KOPT-K1 (cell line): Measurements from ENCODE around the gene PANK3.
A peak's percentile ranks its signal among the peaks of the same experiment; 100 is the strongest.

Experiments
- H3K27ac ChIP-seq: fragments of 200-600 bp; sonication (generic); 2 replicates; pipeline ENCODE4 v1.5.1; 2016; ENCODE audit warnings: antibody characterized with exemption, mild to moderate bottlenecking, low read depth, low read length; ENCODE audit not compliant: poor library complexity, severe bottlenecking
- H3K36me3 ChIP-seq: fragments of 200-600 bp; sonication (generic); 2 replicates; pipeline ENCODE4 v1.5.1; 2017; ENCODE audit warnings: antibody characterized with exemption, mild to moderate bottlenecking, low read length, moderate library complexity; ENCODE audit not compliant: insufficient read depth
- H3K9me3 ChIP-seq: fragments of 200-600 bp; sonication (generic); 2 replicates; pipeline ENCODE4 v1.5.1; 2017; ENCODE audit warnings: antibody characterized with exemption, low read length, mild to moderate bottlenecking; ENCODE audit not compliant: insufficient read depth, poor library complexity, severe bottlenecking

The PANK3 gene

DNA sequence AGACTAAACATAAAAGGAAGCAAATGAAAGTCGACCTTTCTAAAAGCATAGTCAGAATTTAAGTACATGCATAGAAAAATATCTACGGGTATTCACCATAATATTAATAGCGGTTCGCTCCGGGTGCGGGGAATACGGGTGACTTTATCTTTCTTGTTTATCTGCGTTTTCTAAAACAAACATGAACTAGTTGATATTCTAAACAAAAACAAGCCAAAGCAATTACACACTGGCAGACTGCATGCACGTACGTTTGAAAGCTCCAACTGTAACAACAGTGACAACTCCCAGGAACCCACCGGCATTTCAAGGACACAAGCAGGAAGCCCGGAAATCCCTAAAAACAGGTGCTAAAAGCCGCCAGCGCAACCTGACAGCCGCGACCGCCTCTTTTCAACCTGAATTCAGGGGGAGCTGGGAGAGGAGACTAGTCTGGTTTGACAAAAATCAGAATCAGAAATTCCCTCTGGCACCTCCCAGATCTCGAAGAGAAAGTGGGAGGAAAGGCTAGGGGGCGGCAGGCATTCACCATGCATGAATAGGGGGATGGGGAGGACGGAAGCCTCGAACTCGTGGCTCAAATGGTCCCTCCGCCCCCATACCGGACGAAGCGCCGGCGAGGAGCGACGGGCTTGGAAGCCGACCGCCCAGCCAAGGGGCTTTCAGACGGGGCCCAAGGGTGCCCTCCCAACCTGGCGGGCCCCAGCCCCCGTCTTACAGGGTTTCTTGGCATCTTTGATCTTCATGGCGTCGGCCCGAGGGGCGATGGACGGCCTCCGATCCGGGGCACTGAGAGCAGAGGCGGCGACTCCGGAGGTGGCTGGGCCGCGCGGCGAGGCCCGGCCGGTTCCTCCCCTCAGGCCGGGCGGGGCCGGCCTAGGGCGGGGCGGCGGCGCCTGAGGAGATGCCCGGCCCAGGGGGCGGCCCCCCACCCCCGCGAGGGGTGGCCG is at the start of gene PANK3:
Gene PANK3 (minus strand): TSS at position 831 of the 950 bp plus-strand sequence. CDS start 85 bp downstream, at position 746.
- Histone ChIP-seq H3K9me3 (peaks cover 21% of the 10 kb centered on the region), H3K27ac (peak within 1 kb of the TSS; percentile 81), H3K36me3 (peaks cover 31% of the 10 kb centered on the region)

DNA sequence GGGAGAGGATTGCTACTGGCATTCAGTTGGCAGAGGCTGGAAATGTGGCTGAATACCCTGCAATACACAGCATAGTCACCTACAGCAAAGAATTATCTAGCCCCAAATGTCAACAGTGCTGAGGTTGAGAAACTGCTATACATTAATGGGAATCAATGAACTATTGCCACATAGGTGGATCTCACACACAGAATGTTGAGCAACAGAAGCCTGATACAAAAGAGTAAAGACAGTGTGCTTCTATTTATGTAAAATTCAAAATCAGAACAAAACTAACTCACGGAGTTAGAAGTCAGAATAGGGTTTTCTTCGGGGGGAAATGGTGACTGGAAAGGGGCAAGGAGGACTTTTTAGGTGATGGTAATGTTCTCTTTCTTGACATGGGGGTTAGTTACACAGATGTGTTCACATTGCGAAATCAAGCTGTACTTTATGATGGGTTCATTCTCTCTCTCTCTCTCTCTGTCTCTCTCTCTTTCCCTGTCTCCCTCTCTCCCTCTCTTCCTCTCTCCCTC is 45.7 kb upstream of the PANK3 start:
- no peaks in the 10 kb centered on the region for H3K9me3 ChIP-seq
- no peak overlapping the region for H3K27ac ChIP-seq
- H3K36me3 ChIP-seq, result no peaks in the 10 kb centered on the region

DNA sequence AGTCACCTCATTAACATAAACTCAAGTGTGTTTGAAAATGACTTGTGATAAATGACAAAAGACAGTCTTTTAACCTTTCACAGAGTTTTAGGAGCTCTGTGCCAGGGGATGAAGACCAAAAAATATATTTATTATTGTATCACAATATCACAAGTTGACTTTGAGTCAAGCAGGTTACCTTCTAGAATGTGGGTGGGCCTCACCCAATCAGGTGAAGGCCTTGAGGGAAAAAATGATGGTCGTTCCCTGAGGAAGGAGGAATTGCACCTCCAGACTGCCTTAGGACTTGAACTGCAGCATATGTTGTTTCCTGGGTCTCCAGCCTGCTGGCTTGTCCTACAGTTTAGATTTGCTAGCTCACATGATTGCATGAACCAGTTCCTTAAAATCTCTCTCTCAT is 41.6 kb upstream of the PANK3 start:
- Histone ChIP-seq H3K9me3 (peaks cover under 1% of the 10 kb centered on the region), H3K27ac (no peak overlapping the region), H3K36me3 (no peaks in the 10 kb centered on the region)

DNA sequence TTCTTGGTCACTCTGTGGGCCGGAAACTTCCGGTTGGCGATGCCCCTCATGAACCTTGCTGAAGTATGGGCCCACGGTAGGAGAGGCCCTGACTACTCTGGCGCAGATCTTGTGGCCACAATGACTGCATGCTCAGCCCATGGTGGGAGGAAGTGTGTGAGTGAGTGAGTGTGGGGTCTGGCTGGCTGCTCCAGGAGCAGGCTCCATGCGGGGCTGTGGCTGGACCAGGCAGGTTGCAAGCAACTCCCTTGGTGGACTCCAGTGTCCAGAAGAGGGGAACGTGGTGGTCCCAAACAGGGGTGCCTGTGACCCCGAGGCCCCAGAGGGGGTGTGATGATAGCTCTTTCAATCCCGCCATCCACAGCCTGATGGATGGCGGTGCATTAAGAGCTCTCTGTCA is 35.5 kb upstream of the PANK3 start:
- H3K27ac ChIP-seq, result no peak overlapping the region
- H3K36me3 ChIP-seq, result no peaks in the 10 kb centered on the region
- peaks cover 15% of the 10 kb centered on the region for H3K9me3 ChIP-seq

DNA sequence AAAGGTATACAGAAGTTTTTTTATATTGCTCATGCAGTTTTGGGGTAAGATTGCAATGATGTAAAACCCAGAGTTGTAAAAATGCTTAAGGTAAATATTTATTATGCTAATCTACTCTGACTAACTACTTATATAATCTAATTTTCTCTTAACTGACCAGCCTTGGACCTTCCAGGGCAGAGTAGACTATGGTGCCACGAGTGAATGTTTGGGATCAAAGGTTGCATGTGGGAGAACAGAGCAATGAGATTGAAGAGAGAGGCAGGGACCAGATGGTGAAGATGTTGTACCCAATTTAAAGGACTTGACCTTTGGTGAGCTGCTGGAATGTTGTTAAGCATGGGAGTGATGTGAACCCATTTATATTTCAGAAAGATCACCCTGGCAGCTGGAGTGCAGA is 34.8 kb upstream of the PANK3 start:
- no peak overlapping the region for H3K27ac ChIP-seq
- no peaks in the 10 kb centered on the region for H3K36me3 ChIP-seq
- peaks cover 15% of the 10 kb centered on the region for H3K9me3 ChIP-seq

DNA sequence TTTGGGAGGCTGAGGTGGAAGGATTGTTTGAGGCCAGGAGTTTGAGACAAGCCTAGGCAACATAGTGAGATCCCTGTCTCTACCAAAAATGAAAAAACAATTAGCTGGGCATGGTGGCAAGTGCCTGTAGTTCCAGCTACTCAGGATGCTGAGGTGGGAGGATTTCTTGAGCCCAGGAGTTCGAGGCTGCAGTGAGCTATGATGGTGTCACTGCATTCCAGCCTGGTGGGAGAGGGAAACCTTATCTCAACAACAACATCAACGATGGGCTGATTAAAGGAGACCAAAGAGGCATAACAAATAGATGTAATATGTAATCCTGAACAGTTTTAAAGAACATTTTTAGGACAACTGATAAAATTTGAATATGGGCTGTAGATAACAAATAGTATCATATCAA is 34.2 kb upstream of the PANK3 start:
- H3K36me3 ChIP-seq, result no peaks in the 10 kb centered on the region
- H3K27ac ChIP-seq, result no peak overlapping the region
- H3K9me3 ChIP-seq, result peaks cover 15% of the 10 kb centered on the region

DNA sequence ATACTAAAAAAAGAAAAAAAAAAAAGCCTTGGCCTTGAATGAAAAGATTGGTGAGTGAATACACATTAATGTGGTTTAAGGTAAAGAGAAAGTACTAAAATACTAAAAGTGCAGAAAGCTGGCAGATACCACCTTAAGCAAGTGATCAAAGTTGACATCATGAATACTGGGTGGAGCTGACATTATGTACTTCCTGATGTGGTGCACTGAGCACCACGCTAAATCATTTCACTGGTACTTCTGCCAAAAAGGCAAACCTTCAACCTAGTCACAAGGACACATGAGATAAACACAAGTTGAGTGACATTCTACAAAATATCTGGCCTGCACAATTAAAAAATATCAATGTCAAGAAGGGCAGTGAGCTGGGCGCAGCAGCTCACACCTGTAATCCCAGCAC is 33.8 kb upstream of the PANK3 start:
- Histone ChIP-seq H3K27ac (no peak overlapping the region), H3K36me3 (no peaks in the 10 kb centered on the region), H3K9me3 (peaks cover 15% of the 10 kb centered on the region)

DNA sequence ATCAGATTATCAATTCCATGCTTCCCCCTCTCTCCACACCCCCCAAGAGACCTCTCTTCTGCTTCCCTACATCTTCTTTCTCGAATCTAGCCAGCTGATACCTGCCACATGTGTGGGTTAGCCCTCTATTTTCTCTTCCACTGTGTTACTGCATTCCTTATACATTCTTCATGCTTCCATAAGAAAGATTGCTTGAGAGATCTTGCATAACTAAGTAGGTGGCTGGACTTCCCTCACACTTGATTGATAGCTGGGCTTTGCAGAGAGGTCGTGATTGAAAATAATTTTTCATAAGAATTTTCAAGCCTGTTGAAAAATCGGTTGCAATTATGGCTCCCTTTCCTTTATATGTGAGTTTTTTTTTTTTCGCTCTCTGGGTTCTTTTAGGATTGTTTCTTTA is 33.0 kb upstream of the PANK3 start:
- H3K36me3 ChIP-seq, result no peaks in the 10 kb centered on the region
- peaks cover 15% of the 10 kb centered on the region for H3K9me3 ChIP-seq
- H3K27ac ChIP-seq, result no peak overlapping the region

DNA sequence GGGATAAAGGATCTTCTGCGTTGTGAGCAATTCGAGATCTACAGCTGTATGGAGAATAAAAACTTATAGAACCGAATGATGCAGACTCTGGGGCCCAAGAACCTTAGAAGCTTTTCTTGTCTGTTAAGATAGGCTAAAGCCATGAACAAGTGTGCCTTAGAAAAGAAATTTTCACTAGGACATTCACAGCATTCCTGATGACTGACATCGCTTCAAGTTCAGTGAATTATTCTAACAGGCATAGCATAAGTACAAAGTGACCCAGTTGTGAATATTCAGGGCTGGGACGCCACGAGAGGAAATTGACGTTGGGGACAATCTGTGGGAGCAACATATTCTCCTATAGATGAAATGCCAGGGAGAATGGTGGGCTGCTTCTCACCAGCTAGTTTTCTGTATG is 32.0 kb upstream of the PANK3 start:
- Histone ChIP-seq H3K27ac (no peak overlapping the region), H3K36me3 (no peaks in the 10 kb centered on the region), H3K9me3 (peaks cover 15% of the 10 kb centered on the region)

DNA sequence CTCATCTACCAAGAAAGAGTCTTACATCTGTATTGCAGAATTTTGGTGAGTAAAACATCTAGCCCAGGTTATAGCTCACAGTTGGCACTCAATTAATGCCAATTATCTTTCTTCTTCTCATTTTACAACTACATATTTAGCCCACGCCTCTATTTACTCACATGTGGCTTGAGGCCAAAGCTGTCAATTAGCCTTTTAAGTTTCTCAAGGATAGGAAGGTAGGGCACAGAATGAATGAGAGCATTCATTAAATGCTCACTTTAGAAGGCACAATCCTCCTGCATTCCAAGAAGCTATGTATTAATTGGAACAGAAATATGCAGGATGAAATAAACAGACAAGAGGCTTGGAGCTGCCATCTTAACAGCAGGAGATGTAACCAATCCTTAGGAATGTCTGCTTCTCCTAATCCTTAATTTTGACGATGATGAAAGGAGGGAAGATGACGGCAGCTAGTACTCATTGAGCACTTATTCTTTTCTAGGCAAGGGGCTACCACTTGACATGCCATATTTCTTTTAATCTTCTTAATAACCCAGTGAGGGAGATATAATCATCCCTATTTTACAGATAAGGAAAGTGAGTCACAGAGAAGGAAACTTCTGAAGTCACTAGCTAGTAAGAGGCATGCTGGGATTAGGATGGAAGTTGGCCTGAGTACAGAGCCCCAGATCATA is 30.8 kb upstream of the PANK3 start:
- H3K36me3 ChIP-seq, result no peaks in the 10 kb centered on the region
- H3K9me3 ChIP-seq, result peaks cover 6% of the 10 kb centered on the region
- no peak overlapping the region for H3K27ac ChIP-seq

DNA sequence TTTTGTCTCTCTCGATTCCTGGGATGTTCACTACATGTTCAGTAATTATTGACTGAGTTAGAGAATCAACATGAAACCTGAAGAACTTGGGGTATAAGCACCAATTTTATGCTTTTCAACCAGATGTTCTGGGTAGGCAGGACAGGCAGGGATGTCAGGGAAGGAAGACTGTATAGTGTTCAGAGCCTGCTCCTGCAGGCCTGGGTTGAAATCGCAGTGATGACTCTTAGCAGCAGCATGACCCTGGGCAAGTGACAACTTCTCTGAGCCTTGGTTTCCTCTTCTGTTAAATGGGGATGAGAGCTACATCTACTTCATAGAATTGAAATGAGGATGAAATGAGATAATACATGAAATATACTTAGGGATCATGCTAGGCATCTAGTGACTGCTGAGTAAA is 29.7 kb upstream of the PANK3 start:
- H3K27ac ChIP-seq, result no peak overlapping the region
- H3K9me3 ChIP-seq, result no peaks in the 10 kb centered on the region
- H3K36me3 ChIP-seq, result no peaks in the 10 kb centered on the region

DNA sequence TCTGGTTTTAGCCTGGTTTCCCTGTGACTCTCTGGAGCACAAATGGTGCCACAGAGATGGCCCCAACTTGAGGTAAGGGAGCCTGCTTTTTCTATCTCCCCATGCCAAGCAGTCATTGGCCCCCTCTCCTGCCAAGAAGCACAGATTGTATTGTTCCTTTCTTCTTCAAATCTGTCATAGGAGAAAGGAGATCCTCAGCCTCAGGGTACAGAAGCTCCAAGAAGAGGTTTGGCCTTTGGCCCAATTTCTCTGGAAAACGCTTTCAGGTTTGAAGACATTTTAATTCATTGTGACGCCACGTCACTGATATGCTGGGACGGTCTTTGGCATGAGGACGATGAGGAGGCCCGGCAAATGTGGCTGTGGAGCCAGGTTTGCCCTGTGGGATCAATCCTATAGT is 29.2 kb upstream of the PANK3 start:
- Histone ChIP-seq H3K9me3 (no peaks in the 10 kb centered on the region), H3K27ac (no peak overlapping the region), H3K36me3 (no peaks in the 10 kb centered on the region)

DNA sequence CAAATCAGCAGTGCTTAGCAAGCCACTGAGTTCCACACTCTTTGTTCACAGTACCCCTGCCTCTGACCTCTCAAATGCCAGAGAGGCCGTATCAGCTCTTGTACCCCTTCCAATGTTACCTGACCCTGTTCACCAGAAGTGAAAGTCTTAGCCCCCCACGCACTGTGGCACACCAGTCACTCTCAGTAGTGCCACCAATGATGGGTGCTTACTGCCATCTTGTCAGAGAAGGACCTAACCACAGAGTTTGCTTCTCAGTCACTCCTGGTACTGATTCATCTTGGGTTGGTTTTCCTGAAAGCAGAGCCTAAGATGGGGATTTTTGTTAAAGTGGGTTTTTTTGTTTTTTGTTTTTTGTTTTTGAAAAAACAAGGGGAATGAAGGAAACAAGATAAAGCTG is 28.8 kb upstream of the PANK3 start:
- Histone ChIP-seq H3K27ac (no peak overlapping the region), H3K9me3 (no peaks in the 10 kb centered on the region), H3K36me3 (no peaks in the 10 kb centered on the region)

DNA sequence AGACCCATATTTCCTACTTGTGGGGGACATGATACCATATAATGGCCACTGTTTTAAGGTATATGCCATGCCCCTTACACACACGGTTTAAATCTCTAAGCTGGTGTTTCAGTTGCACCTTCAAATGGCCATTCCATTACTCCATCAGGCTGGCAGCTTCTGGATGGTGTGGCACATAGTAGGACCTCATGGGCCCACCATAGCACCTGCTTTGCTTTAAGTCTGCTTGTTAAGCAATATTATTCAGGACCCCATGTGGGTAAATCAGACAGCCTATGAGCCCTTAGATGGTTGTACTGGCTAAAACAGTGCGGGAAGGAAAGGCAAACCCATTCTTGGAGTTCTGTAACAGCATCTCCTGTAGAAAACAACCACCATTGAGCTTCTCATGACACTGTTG is 27.4 kb upstream of the PANK3 start:
- no peaks in the 10 kb centered on the region for H3K36me3 ChIP-seq
- H3K27ac ChIP-seq, result no peak overlapping the region
- H3K9me3 ChIP-seq, result no peaks in the 10 kb centered on the region

DNA sequence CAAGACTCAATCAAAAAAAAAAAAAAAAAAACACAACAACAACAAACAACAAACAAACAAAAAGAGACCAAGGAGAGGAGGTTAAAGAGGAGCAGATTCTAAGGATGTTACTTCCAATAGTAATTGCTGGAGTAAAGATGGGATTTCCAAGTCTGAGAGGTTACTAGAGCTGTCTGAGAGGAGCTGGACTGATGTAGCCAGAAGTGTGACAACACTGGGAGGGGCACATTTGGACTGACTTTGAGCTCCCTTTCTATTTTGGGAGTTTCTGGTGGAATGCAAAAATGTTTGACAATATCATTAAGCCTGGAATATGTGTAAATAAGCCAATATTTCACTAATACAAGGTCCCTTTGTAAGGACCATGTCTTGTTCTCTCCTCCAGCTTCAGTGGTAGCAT is 25.3 kb upstream of the PANK3 start:
- H3K36me3 ChIP-seq, result no peaks in the 10 kb centered on the region
- H3K27ac ChIP-seq, result no peak overlapping the region
- peaks cover under 1% of the 10 kb centered on the region for H3K9me3 ChIP-seq
